ENCODE data around the gene CHMP2A. TPM values are rescaled to one million over a fixed set of nuclear protein-coding genes. Genes with fewer than 3 reads are reported as not detected.
A peak's percentile ranks its signal among the peaks of the same experiment; 100 is the strongest.

The CHMP2A gene
- total and polyA plus RNA-seq, 2 of the 13 experiments (the other 11 are each of a cell fraction or from before 2014, with no cell fraction given) = 49.7 to 55.0 TPM

GRCh38 chr19:58543826-58544590, 10.9 kb downstream of the CHMP2A start, which contains the start of gene TRIM28 (continued):
- TF ChIP-seq SRF (IDR thresholded peaks at IDR 0.05; ENCODE audit: low read depth, low read length) (no peak), HHEX (CRISPR knock-in tag; IDR thresholded peaks at IDR 0.05) (no peak), ZNF234 (CRISPR knock-in tag; conservative IDR thresholded peaks at IDR 0.05) (no peak), ZNF235 (CRISPR knock-in tag; IDR thresholded peaks at IDR 0.05; ENCODE audit: borderline replicate concordance) (no peak; the same call in 1 of the 2 replicates), TP53 (CRISPR knock-in tag; conservative IDR thresholded peaks at IDR 0.05) (no peak), ZBTB49 (CRISPR knock-in tag; IDR thresholded peaks at IDR 0.05; ENCODE audit: borderline replicate concordance) (no peak), MIER2 (CRISPR knock-in tag; IDR thresholded peaks at IDR 0.05) (no peak), ZSCAN20 (CRISPR knock-in tag; IDR thresholded peaks at IDR 0.05; ENCODE audit: borderline replicate concordance) (peak; percentile 82; the same call in 1 of the 2 replicates), CHD4 (IDR thresholded peaks at IDR 0.05; ENCODE audit: borderline replicate concordance, low read length) (no peak), ISX (CRISPR knock-in tag; conservative IDR thresholded peaks at IDR 0.05) (0 out of 2 replicates have a peak, but pooled peaks have one; percentile 74), TOE1 (CRISPR knock-in tag; IDR thresholded peaks at IDR 0.05) (peak; percentile 54; the same call in 1 of the 2 replicates), RFXAP (CRISPR knock-in tag; IDR thresholded peaks at IDR 0.05; ENCODE audit: borderline replicate concordance) (peak; percentile 58), CHD2 (IDR thresholded peaks at IDR 0.05; ENCODE audit: low read depth, low read length) (0 out of 2 replicates have a peak, but pooled peaks have one; percentile 26), TEAD2 (CRISPR knock-in tag; IDR thresholded peaks at IDR 0.05) (no peak; the same call in 1 of the 2 replicates), ZNF672 (CRISPR knock-in tag; IDR thresholded peaks at IDR 0.05) (peak; percentile 76), SOX5 (CRISPR knock-in tag; IDR thresholded peaks at IDR 0.05; ENCODE audit: borderline replicate concordance) (peak; percentile 55; the same call in 1 of the 2 replicates), SNAI1 (CRISPR knock-in tag; IDR thresholded peaks at IDR 0.05; ENCODE audit: borderline replicate concordance) (no peak), ZNF276 (CRISPR knock-in tag; IDR thresholded peaks at IDR 0.05; ENCODE audit: low read depth) (peak; percentile 61; the same call in 1 of the 2 replicates), ATRX (CRISPR knock-in tag; IDR thresholded peaks at IDR 0.05; ENCODE audit: borderline replicate concordance) (no peak), YEATS4 (CRISPR knock-in tag; IDR thresholded peaks at IDR 0.05; ENCODE audit: borderline replicate concordance) (peak; percentile 93), SAP130 (CRISPR knock-in tag; IDR thresholded peaks at IDR 0.05; ENCODE audit: low read depth) (peak; percentile 71), POLR2G (IDR thresholded peaks at IDR 0.05; ENCODE audit: low read depth, low read length) (peak; percentile 98), HMGXB4 (CRISPR knock-in tag; IDR thresholded peaks at IDR 0.05; ENCODE audit: borderline replicate concordance in 1 of 2, low read depth in 1 of 2) (peak in 1 of 2 experiments; percentile 57; a peak in 2 of 4 replicates), MZF1 (CRISPR knock-in tag; IDR thresholded peaks at IDR 0.05; ENCODE audit: borderline replicate concordance) (0 out of 2 replicates have a peak, but pooled peaks have one; percentile 73), SNRNP70 (IDR thresholded peaks at IDR 0.05; ENCODE audit: low read depth, low read length) (no peak)
